Head of caudate nucleus (tissue), 42 donors: ENCODE results near the gene ATRNL1.
"Not testable (repeated sequence)": the region's sequence is repeated elsewhere in the genome, so short reads cannot be mapped to it uniquely, and the experiment has no call there.

Experiments
- DNase-seq, 42 donors: peaks; one replicate each; pipeline versions ENCODE4 v3.0.0 to v3.0.0-alpha.2; 2020 to 2021; ENCODE audit warnings: mixed read lengths in 7 of 42
- intact Hi-C: fragments of 100-400 bp; cut with DNase I; formaldehyde crosslinking; loops from one replicate; pipeline ENCODE4 v1.15.0; 2022

Gene ATRNL1

DNA sequence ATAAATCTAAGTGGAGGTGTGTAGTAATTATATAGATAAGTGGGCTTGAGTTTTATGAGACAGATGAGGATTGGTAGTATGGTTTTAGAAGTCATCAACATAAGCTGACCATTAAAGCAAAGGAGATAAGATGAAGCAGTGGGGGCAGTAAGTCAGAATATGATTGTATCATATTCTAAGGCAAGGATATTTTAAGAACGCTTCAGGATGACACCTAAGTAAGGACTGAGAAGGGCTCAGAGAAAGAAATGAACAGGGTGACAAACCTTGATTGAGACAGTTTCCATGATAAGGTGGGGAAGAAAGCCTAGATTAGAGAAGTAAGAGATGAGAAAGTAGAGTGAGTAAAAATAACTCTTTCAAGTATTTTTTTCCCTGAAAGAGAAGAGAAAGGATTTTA, 567.2 kb downstream of the ATRNL1 start:
- intact Hi-C loops: no loop called here
- no peak for DNase-seq

- DNase-seq: no peak
- intact Hi-C loops: no loop called here
Measured at GRCh38 chr10:115662422-115662821, 569.3 kb downstream of the ATRNL1 start.

- no peak for DNase-seq
- intact Hi-C loops: no loop called here
Measured at GRCh38 chr10:115665549-115665948, 572.4 kb downstream of the ATRNL1 start.

GRCh38 chr10:115674496-115674895, 581.3 kb downstream of the ATRNL1 start:
- intact Hi-C loops: no loop called here

GRCh38 chr10:115696747-115697146, 603.6 kb downstream of the ATRNL1 start:
- intact Hi-C loops: no loop called here
- DNase-seq: no peak

More at GRCh38 chr10:115674496-115674895, 581.3 kb downstream of the ATRNL1 start:
- DNase-seq: no peak

- intact Hi-C loops: loop anchor here (5.0 kb wide), 1 partner anchor 581 kb away; no protein-coding TSS in a partner anchor
- no peak for DNase-seq
Measured at GRCh38 chr10:115706026-115706425, 612.9 kb downstream of the ATRNL1 start.

DNA sequence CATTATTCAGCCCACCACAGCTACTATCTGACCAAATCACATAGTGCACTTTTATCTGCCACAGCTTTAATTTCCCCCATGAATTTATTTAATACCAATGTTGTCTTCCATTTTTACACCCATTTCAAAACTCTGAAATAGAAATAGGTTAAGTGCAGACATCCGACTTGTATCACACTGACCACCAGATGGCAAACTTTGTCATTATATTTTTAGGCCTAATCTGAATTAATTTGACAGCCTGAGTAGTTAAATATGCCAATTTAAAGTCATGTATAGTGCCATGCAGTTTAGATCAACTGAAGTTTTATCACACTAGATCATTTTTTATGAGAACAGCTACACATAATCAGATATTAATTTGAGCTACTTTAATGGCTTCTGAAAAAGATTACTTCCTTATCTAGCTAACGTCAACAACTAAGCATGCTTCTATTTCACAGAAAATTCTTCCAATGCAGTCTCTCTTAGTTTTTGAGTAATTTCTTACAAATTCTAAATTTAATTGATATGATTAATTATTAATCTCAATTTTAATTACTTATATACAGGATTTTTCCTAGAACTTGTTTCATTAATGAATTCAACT, 613.4 kb downstream of the ATRNL1 start:
- DNase-seq: peak in 5 of 42 donors; percentile 4 to 41 (median 10)
- intact Hi-C loops: loop anchor here (5.0 kb wide), 1 partner anchor 581 kb away; no protein-coding TSS in a partner anchor

GRCh38 chr10:115710136-115710535, 617.0 kb downstream of the ATRNL1 start:
- no peak for DNase-seq
- intact Hi-C loops: no loop called here

DNA sequence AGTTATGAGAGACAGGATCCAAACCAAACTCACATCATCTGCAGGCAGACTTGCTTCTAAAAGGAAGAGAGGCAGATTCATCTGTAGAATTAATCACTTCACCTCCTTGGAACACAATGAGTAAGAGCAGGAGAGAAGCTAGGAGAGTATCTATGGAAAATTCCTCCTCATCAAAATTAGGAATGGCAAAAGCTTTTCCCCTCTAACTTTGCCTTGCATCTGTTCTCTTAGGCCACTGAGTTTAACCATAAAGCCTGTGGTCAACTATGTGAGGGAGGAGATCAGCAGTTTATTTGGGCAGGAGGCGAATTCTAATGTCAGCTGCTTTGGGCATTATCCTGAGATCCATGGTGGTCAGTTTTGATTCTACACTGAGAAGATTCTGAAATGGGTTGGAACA, 618.1 kb downstream of the ATRNL1 start:
- intact Hi-C loops: no loop called here
- no peak for DNase-seq

DNA sequence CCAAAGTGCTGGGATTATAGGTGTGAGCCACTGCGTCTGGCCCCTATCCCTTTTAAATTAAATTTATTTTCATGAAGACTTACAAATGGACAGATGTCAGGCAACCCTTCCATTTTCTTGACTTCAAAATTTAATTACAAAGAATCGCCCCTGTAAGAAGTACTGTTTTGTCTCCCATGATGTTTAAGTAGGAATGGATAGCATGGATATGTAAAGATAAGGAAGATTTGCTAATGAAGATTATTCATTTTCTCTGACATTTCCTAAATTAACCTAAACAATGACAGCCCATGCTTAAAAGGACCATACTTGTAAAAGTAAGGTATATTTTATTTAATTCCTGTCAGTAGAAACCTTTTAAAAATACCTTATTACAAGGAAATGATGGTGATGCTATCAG, 627.0 kb downstream of the ATRNL1 start:
- intact Hi-C loops: no loop called here
- DNase-seq: no peak

DNA sequence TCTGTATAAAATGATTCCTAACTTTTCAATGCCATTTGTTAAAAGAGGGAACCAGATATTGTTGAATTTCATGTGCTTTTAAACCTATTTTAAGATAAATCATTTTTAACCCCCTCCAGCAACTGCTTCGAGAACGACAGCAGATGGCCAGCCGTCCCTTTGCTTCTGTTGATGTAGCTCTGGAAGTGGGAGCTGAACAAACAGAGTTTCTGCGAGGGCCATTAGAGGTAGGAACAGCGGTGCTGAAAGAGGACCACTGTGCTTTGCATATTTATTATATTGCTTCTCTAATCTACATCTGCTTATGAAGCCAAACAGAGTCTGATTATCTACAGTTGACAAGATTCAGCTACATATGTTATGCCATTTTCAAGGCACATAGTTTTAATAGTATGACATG, 634.0 kb downstream of the ATRNL1 start:
- no peak for DNase-seq
- intact Hi-C loops: no loop called here

DNA sequence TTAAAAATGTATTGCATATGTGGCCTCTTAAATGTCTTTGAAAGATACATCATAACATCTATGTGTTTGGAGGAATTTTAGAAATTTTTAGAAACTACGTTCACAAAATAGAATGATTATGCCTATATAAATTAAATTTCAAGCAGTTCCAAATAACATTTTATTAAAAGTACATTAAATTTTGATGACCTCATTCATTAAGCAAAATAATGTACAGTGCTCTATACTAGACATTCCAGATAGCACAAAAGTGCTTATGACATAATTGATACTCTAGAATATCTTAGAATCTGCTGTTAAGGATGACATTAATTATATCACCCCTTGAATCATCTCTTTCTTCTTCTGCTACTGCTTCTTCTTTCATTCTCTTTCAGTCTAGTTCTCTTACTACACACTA, 650.9 kb downstream of the ATRNL1 start:
- intact Hi-C loops: no loop called here
- no peak for DNase-seq

DNA sequence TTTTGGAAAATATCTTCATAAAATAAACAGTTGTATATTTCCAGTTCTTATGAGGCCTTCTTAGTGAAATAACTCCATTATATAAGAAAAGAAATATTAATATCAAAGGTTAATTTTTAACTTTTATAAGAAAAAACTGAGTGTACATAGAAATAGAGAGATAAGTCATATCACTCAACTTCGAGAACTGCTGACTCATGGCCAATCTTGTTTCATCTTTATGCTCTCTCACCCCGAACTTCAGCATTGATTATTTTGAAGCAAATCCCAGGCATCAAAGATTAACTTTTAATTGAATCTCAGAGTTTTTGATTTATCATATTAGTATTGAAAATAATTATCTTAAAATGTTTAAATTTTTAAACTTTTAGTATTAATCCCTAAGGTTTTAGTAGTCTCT, 652.8 kb downstream of the ATRNL1 start:
- DNase-seq: no peak
- intact Hi-C loops: no loop called here

DNA sequence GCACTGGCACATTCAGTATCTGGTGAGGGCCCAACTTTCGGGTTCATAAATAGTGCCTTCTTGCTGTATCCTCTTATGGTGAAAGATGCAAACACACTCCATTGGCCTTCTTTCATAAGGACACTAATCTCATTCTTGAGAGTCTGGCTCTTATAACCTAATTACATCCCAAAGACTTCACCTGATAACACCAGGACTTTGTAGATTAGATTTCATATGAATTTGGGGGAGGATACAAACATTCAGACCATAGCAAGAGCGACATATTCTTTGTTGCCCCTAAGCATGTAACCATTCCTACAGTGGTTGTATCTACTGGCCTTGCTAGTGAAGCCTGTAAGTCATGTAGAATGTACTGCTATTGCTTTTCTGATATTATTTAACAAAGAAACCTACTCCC, 654.6 kb downstream of the ATRNL1 start:
- DNase-seq: no peak
- intact Hi-C loops: no loop called here

- intact Hi-C loops, DNase-seq: not testable (repeated sequence)
Measured at GRCh38 chr10:115758488-115758887, 665.3 kb downstream of the ATRNL1 start.

DNA sequence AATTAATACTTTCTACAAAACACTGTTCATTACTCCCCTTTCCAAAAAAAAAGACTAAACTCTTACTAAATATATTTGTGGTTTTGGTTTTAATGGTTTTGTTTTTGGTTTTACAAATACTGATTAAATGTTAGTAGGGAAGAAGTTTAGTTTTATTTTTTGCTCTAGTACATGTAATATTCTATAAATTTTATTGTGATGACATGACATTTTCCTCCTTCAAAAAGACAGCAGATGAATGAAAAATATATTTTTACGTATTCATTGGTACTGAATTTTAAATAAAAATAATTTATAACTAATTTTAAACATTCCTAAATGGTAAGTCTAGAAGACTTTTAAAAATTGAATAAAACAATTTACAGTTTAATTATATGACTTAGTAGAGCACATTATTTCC, 667.0 kb downstream of the ATRNL1 start:
- no peak for DNase-seq
- intact Hi-C loops: no loop called here

- DNase-seq: no peak
- intact Hi-C loops: no loop called here
Measured at GRCh38 chr10:115761166-115761565, 668.0 kb downstream of the ATRNL1 start.

- intact Hi-C loops: no loop called here
- no peak for DNase-seq
Measured at GRCh38 chr10:115762029-115762428, 668.9 kb downstream of the ATRNL1 start.

DNA sequence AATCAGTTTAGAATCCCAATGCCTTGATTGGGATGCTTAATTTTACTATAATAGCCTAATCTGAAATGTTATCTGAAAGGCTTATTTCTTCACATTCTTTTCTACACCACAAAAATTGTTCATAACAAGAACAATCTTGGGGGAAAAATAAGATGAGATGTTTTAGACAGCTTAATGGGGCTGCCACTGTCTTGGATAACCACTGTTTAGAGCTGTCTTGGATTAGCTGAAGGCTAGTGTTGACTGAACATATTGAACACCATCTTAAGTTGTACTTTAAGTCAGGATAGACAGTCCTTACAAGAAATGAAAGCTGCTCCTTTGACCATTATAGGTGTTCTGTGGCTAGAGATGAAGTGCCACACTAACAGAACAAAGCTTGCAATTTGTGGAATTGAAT, 678.6 kb downstream of the ATRNL1 start:
- no peak for DNase-seq
- intact Hi-C loops: no loop called here

GRCh38 chr10:115772606-115773005, 679.4 kb downstream of the ATRNL1 start:
- DNase-seq: peak in 13 of 42 donors; percentile 2 to 73 (median 23)
- intact Hi-C loops: no loop called here

GRCh38 chr10:115773832-115774231, 680.7 kb downstream of the ATRNL1 start:
- intact Hi-C loops: no loop called here
- no peak for DNase-seq

- DNase-seq: no peak
- intact Hi-C loops: no loop called here
Measured at GRCh38 chr10:115774721-115775120, 681.6 kb downstream of the ATRNL1 start.
